HG03565 (cell line): Measurements from ENCODE around the gene IQGAP2.

Experiments used
- ATAC-seq: cut with Tn5 transposase; IDR thresholded peaks from one replicate; pipeline ENCODE4 v1.9.1; 2021; ENCODE audit warnings: mild to moderate bottlenecking, moderate library complexity; ENCODE audit not compliant: unreplicated experiment

IQGAP2 gene

GRCh38 chr5:76638479-76638878 lies 235.4 kb downstream of the IQGAP2 start:
- ATAC-seq, result no peak

- no peak for ATAC-seq
These were observed 238.5 kb downstream of the IQGAP2 start for GRCh38 chr5:76641514-76642120.

DNA sequence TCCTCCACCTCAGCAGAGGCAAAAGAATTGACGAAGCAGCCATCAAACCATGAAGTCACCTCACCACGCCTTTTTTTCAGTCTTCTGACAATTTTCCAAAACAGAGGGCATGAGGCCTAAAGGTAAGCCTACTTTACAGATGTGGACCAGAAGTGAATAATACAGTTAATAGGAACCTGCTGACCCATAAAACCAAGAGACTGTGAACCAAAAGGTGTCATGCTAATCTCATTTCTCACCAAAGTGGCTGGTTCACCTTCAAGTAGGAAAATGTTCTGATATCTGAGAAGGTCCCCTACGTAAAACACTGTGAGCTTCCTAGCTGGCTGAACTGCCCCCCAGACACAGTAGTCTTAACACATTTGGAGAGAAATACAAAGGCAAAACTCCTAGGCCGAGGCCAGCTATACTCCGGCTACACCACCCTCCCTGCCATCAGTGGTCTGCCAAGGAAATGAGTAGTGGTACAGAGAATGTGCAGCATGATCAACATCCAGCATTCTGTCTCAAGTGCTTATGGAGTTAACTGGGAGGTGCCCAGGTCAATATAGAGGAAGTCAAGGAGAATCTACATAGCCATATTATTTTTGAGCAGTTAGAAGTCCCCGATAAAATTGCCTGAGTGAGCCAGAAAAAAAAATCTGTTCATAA lies 239.4 kb downstream of the IQGAP2 start:
- ATAC-seq, result no peak

DNA sequence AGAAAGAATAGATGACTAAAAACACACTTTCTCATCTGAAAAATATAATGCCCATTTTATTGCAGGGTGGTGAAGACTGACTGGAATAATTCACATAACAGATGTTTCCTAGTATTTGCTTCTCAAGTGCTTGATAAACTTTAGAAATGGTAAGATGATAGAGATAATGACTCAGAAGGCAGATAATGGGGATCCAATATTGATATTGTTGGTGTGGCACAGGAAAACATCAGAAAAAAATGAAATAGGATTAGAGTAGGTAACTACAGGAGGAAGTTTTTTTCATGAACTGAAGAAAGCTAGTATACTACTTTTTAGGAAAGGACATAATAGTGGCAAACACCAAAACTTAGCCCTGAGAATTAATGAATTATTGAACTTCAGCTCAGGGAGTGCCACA lies 240.3 kb downstream of the IQGAP2 start:
- no peak for ATAC-seq

DNA sequence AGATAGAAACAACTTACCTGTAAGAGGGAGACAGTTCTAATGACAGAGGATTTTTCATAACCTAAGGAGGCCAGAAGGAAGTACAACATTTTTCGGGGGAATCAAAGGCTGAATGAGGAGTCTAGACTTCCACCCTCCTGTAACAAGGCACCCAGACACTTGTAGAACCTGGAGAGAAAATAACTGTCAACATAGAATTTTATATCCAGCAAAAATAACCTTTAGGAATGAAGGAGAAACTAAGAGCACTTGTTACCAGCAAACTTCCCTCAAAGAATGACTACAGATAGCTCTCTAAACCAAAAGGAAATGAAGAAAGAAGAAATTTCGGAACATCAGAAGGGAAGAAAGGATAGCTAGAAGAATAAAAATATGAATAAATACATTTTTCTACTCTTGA lies 246.1 kb downstream of the IQGAP2 start:
- ATAC-seq, result no peak

GRCh38 chr5:76652809-76653414 lies 249.8 kb downstream of the IQGAP2 start:
- no peak for ATAC-seq

GRCh38 chr5:76657091-76657490 lies 254.0 kb downstream of the IQGAP2 start:
- no peak for ATAC-seq

DNA sequence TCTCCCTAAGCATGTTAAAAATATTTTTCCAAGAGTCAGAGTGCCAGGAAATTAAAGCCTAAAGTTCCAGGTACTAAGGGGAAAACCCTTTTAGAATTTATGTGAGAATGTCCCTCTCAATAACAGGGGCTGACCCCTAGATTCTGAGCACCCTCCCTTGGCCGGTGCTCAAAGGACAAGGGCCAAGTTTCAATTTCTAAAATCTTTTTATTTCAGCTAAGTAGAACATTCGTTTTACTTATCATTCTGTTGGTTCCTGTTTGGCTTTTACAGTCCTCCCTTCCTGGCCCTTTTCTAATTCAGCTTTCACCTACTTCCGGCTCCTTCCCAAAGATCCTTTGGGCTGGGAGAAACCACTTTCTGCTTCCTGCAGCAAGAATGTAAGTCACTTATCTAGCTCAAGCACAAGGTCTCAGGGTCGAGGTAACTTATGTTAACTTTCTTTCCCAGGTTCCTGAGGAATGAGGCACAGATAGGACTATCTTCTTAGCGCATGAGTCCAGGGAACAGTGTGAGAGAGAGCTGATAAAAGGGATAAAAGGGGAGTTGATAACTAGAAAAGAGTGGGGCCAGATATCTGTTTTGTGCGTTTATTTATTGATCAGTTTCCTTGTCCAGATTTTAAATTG lies 254.7 kb downstream of the IQGAP2 start:
- ATAC-seq, result no peak

- ATAC-seq, result no peak
These were observed 257.3 kb downstream of the IQGAP2 start for GRCh38 chr5:76660360-76660759.

DNA sequence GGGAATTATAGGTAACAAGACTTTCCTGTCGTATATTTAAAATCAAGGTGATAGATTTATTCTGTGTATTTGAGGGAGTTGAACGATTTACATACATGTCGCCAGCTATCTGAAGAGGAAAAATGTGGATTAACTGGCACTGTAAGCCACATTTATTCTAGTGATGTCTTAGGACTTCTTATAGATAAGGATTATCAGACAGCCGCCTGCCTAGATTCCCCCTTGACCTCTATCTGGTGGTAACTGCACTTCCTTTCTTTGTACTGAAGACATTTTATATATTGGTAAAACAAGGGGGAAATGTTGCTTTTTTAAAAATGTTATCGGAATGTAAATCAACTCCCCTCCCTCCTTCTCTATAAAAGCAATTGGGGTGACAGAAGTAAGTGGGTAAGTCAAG lies 259.4 kb downstream of the IQGAP2 start:
- ATAC-seq, result no peak

DNA sequence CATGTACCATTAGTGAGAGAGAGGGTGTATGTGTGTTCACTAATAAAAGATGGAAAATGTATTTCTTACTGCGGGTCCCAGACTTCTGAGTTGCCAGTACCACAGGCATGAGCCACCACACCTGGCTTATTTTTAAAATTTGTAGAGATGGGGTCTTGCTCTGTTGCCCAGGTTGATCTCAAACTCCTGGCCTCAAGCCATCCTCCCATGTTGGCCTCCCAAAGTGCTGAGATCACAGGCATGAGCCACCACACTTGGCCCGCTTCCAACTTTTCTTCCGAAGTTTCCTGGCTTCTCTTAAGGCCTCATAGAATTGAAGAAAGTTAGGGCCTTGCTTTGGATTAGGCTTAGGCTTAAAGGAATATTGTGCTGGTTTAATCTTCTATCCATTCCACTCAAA lies 260.5 kb downstream of the IQGAP2 start:
- ATAC-seq, result no peak

GRCh38 chr5:76664079-76664478 lies 261.0 kb downstream of the IQGAP2 start:
- ATAC-seq, result no peak

- ATAC-seq, result no peak
These were observed 264.4 kb downstream of the IQGAP2 start for GRCh38 chr5:76667495-76667894.

- ATAC-seq, result no peak
These were observed 266.2 kb downstream of the IQGAP2 start for GRCh38 chr5:76669245-76669644.

DNA sequence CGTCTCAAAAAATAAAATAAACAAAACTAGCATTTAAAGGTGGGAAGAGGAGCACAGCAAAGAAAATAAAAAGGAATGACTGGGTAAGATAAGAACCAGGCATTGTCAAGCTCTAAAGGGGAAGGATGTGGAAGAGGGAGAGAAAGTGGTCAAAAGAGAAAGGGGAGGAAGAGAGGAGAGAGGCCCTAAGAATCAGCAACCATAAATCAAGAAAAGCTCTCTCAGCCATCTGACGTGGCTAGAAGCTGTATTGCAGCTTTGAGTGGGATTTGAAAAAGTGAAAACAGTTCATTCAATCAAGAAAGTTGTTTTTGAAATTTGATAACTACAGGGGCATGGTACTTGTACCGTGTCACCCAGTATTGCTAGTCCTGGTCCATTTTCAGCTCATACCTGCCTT lies 267.4 kb downstream of the IQGAP2 start:
- ATAC-seq, result no peak

DNA sequence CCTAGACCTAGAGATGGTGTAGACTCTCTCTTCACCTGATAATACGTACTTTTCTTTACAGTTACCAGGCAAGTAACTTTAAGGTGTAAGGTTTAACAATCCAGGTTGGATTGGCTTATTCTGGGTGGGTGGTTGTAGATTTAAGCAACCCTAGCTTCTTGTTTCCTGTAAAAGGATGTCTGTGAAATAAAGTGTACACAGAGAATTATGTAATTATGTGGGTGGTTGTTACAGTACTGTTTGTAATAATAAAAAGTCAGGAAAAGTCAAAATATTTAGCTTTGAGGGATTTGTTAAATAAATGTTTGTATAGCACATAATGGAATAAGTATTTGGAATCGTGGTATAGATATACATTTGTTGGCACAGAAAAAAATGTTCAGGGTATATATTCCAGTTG lies 269.2 kb downstream of the IQGAP2 start:
- no peak for ATAC-seq

DNA sequence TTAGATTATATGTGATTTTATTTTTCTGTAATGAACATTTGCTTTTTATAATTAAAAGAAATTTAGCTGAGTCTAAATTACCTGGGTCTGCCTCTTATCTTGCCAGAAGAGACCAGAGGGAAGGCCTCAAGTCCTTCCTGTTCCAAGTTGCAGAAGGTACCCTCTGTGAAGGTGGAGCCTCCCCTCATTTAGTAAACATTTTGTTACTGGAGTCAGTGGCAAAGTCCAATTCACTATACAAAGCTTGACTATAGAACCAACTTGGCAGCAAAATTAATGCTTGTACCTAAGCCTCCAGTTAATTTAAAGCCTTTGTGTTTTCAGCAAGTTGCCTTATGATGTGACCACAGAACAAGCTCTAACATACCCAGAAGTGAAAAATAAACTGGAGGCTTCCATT lies 270.0 kb downstream of the IQGAP2 start:
- ATAC-seq, result no peak

- ATAC-seq, result no peak
These were observed 271.4 kb downstream of the IQGAP2 start for GRCh38 chr5:76674330-76675066.

- ATAC-seq, result no peak
These were observed 272.3 kb downstream of the IQGAP2 start for GRCh38 chr5:76675364-76675763.

GRCh38 chr5:76677849-76678472 lies 274.9 kb downstream of the IQGAP2 start:
- ATAC-seq, result no peak

GRCh38 chr5:76679231-76679630 lies 276.1 kb downstream of the IQGAP2 start:
- ATAC-seq, result no peak
